Mesenteric fat pad (tissue), 1 donor: ENCODE data around the gene ZCCHC2. TPM values are rescaled to one million over a fixed set of nuclear protein-coding genes. Genes with fewer than 3 reads are reported as not detected.

Source experiments
- DNase-seq: peaks from one replicate; pipeline ENCODE4 v3.0.0-alpha.2; 2020; ENCODE audit warnings: low spot score
- total RNA-seq: library from RNA; stranded (reverse); fragmentation: NEBNext Ultra II Directional; extraction: Animal tissue kit (Norgen Biotek cat#: 25700); gene quantifications from one replicate; pipeline ENCODE4 v1.2.1, GENCODE V29; 2021
- donor health status: DM: yes; HTN: yes; CAD: no.

The ZCCHC2 gene
- total RNA-seq, 1 donor from 2014 or later: 38.3 TPM

- DNase-seq: no peak
Measured at GRCh38 chr18:62574776-62575175, 52.0 kb downstream of the ZCCHC2 start.

DNA sequence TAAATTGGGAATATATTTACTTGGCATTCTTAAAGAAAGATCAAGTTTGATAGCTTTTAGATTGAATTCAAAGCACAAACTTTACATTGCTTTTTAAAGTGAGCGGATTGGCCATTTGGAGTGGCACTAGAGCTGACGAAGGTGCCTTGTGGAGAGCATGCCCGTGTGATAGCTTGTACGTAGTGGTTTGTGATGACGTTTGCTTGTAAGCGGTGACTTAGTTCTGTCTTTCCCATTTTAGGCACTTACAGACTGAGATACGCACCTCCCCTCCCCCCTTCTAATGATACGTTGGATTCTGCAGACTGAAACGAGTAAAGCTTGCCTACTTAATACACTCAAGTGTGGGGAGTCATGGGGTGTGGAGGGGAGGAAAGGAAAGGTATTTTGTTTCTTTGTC lies 53.4 kb downstream of the ZCCHC2 start:
- DNase-seq: no peak

- DNase-seq: no peak
Measured at GRCh38 chr18:62576845-62577512, 54.2 kb downstream of the ZCCHC2 start.

DNA sequence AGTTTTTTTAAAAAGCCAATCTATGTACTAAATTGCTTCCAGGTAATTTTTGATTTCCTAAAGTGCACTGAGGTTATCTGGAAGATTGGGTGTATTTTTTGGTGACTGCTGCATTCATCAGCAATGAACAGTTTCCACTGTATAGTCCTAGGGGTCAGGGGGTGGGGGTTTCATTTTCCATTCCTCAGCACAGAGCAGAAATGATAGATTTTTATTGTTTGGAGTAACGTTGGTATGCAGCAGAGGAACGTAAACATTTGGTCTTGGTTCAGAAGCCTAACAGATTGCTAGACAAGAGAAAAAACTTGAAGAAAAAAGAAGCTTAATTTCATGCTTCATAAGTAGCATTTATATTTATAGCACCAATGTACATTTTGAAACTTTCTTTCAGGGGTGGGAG lies 54.9 kb downstream of the ZCCHC2 start:
- DNase-seq: no peak

- no peak for DNase-seq
Measured at GRCh38 chr18:62578980-62579511, 56.2 kb downstream of the ZCCHC2 start.

DNA sequence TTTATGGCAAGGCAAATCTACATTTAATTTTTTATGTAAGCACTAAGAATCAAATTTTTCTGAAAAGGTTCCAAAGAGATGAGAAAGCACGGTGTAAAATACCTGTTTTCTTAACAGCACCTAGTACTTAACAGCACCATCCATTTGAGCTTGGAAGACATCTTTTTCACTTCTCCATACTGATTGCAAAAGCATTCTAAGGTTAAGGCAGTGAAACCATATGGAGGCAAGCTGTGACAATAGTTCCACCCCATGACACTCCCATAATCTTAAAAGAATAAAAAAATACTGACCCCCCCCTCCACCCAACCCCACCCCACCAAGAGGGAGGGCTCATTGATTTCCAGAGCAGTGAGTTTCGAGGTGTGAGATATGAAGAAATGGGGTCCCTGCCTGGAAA lies 60.6 kb downstream of the ZCCHC2 start:
- no peak for DNase-seq

DNA sequence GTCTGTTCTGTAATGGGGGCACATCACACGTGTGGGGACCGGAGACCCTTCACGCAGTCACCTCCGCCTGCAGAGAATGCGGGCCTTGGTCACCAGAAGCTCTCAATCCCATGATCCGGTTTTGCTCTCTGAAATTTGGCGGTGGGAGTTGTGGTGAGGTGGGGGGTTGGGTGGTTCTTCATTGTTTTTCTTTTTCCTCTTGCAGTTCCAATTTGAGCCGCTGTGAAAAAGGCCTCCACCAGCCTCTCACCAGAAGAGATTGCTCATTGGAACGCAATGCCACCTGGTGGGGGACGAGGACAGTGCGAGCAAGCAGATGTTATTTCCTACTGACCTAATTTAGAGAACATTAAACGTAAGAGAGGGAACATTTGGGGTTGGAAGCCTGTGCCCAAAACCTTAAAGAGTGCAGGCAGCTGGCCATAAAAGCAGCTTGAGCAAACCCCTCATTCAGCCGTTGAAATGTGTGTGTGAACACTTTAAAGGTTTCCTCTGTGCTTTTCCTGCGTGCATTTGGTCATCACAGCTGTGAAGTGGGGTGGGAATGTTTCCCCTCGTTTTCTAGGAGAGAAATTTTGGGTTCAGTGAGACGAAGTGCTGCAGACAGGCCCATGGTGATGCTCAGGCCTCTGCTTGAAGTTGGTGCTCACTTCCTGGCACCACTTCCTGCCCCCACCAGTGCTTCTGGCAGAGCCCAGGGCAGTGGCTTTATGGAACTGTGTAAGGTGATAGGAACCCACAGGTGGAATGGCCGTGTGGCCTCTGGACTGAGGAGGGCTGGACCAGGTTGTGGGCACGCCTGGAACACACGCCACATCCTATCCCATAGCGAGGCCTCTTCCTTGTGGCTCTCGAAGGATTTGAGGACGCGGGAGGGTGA lies 61.7 kb downstream of the ZCCHC2 start:
- DNase-seq: peak; percentile 59

GRCh38 chr18:62585274-62586150 lies 62.7 kb downstream of the ZCCHC2 start:
- no peak for DNase-seq

- DNase-seq: peak; percentile 89
Measured at GRCh38 chr18:62586151-62586774, 63.4 kb downstream of the ZCCHC2 start.

DNA sequence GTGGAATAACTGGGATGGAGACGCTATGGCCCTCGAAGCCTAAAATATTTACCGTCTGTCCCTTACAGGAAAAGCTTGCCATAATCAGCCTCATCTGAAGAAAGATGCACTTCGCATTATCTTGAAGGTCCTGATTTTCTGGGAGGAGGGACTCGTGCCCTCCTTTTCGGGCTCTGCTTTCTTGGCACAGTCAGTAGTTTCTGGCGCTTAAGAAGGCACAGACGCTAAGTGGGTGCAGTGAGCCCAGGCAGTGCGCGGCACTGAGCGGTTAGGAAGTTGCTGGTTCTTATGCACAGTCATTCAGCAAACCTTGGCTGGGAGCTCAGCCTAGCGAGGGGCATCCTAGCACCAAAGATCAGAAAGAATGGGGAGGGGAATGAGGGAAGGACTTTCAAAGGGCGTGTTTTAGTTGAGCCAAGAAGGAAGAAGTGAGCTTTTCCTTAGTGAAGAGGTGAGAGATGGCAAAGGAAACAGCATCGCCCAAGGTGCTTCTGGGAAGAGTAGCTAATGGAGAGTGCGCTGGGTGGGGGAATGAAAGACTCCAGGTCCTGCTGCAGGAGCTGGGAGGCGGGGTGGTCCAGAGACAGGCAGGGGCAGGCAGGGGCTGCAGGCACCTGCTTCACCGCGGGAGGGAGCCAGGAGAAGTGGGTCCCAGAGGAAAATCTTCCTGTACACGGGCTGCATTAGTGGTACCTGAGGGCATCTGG lies 64.1 kb downstream of the ZCCHC2 start:
- DNase-seq: peak; percentile 39

DNA sequence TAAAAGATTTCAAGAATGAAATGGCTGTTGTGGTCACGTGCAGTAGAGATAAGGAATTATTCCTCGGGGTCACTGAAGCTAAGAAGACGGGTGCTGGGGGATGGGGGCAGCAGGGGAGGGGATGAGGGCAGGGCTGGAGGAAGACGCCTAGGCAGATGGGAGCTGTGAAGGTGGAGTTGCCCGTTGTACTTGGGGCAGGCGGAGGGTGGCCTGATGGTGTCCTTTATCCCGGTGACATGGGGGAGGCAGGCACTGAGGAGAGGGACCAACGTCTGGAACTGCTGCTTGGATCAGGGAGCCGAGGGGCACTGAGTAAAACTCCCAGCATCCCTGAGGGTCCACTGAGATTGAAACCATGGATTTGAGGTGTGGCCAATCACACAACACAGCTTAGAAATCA lies 64.9 kb downstream of the ZCCHC2 start:
- peak; percentile 57 for DNase-seq

GRCh38 chr18:62588217-62588616 lies 65.4 kb downstream of the ZCCHC2 start:
- no peak for DNase-seq

DNA sequence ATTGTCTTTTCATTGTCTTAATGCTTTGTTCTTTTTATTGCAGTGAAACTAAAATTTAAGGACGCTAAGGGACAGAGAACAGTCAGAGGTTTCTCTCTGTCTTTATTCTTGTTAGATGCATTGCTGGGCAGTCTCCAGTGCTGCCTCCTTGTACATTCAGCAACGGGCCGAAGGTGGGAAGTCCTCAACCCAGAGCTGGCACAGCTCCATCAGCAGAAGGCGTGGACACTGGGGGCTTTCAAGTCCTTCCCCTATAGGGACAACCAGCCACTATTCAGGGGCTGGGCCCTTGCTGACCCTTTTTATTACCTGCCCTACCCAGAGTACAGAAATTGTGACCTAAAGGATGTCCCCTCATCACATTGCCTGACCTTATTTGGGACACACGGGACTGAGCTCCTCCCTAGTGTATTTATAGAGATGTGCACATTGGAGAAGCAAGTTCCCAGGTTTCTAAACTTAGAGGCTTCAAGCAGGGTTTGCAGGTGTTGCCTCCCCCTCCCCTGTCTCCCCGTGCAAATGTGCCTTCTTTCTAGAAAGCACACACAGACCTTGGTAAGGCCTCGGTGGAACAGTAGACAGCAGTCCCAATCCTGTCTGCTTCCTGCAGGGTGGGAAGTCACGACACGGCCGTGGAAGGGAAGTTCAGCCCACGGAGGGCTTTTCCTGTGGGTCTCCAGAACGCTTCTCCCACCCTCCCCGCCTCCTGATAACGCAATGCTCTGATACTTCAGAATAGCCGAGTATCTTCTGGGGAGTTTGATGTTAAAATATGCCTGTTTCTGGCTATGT lies 68.2 kb downstream of the ZCCHC2 start:
- no peak for DNase-seq

DNA sequence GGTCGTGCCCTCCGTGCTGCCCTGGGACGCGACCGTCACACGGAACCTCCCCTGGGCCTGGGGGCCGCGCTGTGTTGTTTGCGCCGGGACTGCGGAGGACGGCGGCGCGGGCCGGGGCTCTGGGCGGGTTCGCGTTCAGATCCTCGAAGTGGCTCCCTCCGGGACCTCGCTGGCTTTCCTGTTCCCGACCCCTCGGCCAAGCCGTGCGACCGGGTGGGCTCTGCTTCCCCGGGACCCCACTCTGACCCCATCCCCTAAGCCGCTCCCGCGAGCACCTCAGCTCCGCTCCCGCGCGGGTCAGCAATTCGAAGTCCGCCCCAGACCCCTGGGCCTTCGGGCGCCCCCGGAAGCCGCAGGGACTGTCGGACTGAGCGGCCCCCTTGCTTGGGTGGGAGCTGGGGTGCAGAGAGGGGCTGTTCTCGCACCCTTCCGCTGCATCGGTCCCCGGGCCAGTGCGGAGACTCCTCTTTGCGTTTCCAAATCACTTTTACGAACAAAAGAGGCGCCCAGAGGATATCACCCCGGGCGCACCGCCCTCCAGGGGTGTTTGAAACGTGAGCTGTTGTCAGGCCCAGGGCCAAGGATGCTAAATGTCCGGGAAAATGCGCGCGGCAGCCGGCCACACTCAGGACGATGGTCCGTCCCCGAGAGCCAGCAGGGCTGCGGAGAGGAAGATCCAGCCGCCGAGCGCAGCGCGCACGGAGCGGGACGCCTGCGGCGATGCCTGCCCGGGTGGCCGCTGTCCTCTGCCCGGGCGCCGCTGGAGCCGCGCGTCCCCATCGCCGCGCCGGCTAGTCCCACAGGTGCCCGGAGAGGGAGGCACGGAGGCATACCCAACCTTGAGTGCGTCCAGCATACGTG lies 73.5 kb downstream of the ZCCHC2 start:
- DNase-seq: no peak

GRCh38 chr18:62601871-62602270 lies 79.0 kb downstream of the ZCCHC2 start:
- no peak for DNase-seq

DNA sequence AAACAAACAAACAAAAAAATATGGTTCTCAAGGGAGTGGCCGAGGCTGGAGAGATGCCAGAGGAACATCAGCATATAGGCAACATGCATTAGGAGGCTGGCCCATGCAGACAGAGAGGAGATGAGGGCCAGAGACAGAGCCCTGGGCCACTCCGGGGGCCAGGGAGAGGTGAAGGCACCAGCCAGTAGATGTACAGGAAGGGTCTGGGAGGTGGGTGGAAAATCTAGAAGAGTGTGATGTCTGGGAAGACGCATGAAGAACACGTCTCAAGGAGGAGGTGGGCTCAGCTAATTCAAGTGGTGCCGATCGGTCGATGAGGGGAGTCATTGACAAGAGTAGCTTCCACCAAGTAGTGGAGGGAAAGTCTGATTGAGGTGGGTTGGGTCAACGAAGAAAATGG lies 79.9 kb downstream of the ZCCHC2 start:
- no peak for DNase-seq

DNA sequence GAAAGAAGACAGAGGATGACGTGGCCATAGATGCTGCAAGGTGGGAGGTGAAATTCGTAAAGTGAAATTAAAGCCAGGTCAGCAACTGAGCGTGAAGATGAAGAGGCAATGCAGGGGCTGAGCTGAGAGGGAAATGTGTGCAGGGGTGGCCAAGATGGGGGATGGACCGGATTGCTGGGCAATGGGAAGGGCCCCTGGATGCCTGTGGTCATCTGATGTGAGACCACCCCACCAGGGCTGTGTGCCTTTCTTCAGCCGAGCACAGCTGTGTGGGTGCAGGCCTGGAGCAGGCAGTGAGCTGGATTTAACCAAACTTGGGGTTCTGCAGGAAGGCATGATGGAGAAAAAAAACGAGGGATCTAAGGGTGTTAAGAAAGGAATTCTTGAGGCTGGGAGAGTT lies 80.4 kb downstream of the ZCCHC2 start:
- DNase-seq: no peak

- no peak for DNase-seq
Measured at GRCh38 chr18:62603979-62604378, 81.2 kb downstream of the ZCCHC2 start.

DNA sequence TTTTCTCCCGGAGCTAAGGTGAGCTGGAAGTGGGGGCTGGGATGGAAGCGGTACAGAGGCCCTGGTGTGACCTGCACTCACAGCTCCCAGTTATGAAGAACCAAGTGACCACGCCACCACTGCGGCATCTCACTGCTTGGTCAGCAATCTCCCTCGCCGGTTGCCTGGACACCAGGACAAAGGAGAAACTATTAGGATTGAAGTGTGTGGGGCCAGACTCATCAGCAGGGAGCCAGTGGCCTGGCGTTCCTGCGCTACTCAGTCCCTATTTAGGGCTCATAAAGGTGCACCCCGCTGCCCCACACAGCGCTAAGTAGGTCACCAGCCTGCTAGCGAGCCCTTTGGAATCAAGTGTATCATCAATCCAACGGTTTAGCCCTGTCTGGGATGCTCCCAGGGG lies 82.9 kb downstream of the ZCCHC2 start:
- no peak for DNase-seq
